HG03442 (cell line): ENCODE results near the gene METTL9.
"Not testable (repeated sequence)": the region's sequence is repeated elsewhere in the genome, so short reads cannot be mapped to it uniquely, and the experiment has no call there.

Experiments
- ATAC-seq: cut with Tn5 transposase; IDR thresholded peaks from one replicate; pipeline ENCODE4 v1.9.1; 2021; ENCODE audit warnings: mild to moderate bottlenecking, moderate library complexity; ENCODE audit not compliant: unreplicated experiment

METTL9 gene

DNA sequence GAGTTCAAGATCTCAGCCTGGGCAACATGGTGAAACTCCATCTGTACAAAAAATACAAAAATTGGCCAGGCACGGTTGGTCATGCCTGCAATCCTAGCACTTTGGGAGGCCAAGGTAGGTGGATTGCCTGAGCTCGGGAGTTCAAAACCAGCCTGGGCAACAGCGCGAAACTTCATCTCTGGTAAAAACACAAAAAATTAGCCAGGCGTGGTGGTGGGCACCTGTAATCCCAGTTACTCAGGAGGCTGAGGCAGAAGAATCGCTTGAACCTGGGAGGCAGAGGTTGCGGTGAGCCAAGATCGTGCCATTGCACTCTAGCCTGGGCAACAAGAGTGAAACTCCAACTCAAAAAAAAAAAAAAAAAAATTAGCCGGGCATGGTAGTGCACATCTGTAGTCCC, 25.9 kb upstream of the METTL9 start:
- ATAC-seq = not testable (repeated sequence)

- no peak for ATAC-seq
Measured at GRCh38 chr16:21574372-21574771, 25.0 kb upstream of the METTL9 start.

- ATAC-seq = not testable (repeated sequence)
Measured at GRCh38 chr16:21576323-21576722, 23.1 kb upstream of the METTL9 start.

- not testable (repeated sequence) for ATAC-seq
Measured at GRCh38 chr16:21577487-21577886, 21.9 kb upstream of the METTL9 start.

DNA sequence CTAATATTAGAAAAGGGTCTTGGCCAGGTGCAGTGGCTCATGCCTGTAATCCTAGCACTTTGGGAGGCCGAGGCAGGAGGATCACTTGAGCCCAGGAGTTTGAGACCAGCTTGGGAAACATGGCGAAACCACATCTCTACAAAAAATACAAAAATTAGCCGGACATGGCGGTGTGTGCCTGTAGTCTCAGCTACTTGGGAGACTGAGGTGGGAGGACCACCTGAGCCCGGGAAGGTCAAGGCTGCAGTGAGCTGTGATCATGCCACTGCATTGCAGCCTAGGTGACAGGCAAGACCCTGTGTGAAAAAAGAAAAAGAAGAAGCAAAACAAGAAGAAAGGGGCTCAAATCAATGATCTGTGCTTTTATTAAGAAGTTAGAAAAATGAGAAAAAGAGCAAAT, 21.1 kb upstream of the METTL9 start:
- not testable (repeated sequence) for ATAC-seq

DNA sequence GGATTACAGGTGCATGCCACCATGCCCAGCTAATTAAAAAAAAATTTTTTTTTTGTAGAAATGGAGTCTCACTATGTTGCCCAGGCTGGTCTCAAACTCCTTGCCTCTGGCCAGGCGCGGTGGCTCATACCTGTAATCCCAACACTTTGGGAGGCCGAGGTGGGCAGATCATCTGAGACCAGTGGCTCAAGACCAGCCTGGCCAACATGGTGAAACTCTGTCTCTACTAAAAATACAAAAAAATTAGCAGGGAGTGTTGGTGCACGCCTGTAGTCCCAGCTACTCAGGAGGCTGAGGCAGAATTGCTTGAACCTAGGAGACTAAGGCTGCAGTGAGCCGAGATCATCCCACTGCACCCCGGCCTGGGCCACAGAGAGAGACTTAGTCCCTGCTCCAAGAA, 19.2 kb upstream of the METTL9 start:
- not testable (repeated sequence) for ATAC-seq

DNA sequence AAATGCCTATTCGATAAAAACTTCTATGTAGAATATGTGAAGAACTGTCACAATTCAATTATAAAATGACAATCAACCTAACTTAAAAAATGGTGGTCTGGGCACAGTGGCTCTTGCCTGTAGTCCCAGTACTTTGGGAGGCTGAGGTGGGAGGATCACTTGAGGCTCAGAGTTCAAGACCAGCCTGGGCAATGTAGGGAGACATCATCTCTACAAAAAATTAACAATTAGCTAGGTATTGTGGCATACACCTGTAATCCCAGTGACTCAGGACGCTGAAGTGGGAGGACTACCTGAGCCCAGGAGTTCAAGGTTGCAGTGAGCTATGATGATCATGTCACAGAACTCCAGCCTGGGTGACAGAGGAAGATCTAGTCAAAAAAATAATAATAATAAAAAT, 18.6 kb upstream of the METTL9 start:
- ATAC-seq = no peak

GRCh38 chr16:21584817-21585216, 14.6 kb upstream of the METTL9 start:
- ATAC-seq = no peak

GRCh38 chr16:21588593-21588992, 10.8 kb upstream of the METTL9 start:
- not testable (repeated sequence) for ATAC-seq

DNA sequence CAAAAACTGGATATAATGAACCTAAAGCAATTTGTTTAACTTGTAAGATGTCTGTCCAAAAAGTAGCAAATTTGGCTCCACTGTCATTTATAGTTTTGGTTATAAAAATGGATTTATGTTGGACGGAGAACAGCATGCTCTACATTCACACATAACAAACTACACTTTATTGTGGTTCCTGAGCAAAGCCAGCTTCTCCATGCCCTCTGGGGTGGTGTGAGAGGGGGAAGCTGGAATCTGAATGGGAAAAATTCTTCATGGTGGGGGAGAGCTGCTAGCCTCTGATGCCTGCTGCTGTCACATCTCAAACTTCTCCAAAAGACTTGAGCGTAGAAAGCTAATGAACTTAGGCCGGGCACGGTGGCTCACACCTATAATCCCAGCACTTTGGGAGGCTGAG, 9.8 kb upstream of the METTL9 start:
- ATAC-seq = no peak

- ATAC-seq = no peak
Measured at GRCh38 chr16:21590287-21590686, 9.1 kb upstream of the METTL9 start.

GRCh38 chr16:21590796-21591195, 8.6 kb upstream of the METTL9 start:
- ATAC-seq = no peak

DNA sequence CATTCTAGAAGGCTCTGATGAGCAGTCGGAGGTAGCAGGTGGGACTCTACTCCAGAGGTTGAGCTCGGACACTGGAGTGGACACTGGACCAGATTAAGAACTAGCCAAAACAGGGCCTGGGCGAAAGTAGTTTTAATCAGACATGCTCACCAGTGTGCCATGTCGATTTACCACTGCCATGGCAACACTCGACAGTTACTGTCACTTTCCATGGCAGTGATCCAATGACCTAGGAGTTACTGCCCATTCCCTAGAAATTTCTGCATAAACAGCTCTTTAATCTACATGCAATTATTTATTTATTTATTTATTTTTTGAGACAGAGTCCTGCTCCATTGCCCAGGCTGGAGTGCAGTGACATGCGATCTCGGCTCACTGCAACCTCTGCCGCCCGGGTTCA, 7.2 kb upstream of the METTL9 start:
- ATAC-seq = no peak

DNA sequence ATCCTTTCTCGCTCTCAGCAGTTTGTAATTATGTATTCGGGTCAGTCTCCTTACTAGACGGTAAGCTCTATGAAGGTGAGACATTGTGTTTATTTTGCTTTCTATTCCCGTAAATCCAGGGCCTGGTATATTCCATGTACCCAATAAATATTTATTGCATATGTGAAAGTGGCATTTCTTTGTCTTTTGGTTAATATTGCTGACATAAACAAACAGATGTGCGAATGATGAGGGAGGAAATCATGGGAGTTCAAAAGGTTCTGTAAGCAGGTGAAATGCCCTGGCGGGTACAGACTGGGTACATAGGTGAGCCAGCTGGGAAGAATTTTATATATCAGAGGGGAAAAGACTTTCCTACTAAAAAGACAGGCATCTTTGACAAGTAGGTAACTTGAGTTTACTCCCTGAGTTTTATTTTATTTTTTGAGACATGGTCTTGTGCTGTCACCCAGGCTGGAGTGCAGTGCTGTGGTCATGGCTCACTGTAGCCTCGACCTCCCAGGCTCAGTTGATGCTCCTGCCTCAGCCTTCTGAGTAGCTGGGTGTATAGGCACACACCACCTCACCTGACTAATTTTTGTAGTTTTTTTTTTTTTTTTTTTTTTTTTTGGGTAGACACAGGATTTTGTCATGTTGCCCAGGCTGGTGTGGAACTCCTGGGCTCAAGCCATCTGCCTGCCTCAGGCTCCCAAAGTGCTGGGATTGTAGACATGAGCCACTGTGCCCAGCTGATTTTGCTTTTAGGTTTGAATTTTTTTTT, 5.7 kb upstream of the METTL9 start:
- no peak for ATAC-seq

DNA sequence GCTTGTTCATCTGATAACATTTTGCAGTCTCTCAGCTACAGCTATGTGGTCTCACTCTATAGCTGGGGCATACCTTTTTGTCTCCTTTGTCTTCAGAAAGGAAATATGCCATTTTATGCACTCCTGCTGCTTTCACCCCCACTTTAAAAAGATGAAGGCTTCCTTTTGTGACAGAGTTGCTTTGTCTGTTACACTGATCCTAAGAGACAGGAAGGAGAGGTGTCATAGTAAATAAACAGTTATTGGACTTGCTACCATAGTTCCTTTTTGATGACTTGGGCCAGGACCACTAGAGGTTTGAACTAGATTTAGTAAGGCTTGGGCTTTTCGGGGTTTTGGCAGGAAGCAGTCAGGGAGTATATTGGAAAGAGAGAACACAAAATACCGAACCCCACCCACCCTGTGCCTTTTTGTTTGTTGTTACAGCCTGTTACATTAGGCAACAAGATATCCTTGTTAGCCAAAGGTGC, 1.8 kb upstream of the METTL9 start:
- ATAC-seq = no peak

DNA sequence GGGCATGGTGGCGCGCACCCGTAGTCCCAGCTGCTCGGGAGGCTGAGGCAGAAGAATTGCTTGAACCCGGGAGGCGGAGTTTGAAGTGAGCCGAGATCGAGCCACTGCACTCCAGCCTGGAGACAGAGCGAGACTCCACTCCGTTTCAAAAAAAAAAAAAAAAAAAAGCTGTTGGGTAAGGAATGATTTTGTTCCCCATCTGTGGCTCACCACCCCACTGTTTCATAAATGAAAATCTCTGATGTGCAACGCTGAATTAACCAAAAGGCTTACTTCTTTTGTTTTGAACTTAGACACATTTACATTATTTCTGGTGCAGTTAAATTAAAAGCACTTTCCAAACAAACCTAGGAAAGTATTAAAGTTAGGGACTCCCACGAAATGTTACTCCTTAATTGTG, 1.2 kb upstream of the METTL9 start:
- ATAC-seq = no peak

- ATAC-seq = no peak
Measured at GRCh38 chr16:21598701-21599121, 666 bp upstream of the METTL9 start.

- peak; percentile 25 for ATAC-seq
Measured at GRCh38 chr16:21600031-21600773, 825 bp downstream of the METTL9 start.

- ATAC-seq = no peak
Measured at GRCh38 chr16:21602785-21603184, 3.4 kb downstream of the METTL9 start.

DNA sequence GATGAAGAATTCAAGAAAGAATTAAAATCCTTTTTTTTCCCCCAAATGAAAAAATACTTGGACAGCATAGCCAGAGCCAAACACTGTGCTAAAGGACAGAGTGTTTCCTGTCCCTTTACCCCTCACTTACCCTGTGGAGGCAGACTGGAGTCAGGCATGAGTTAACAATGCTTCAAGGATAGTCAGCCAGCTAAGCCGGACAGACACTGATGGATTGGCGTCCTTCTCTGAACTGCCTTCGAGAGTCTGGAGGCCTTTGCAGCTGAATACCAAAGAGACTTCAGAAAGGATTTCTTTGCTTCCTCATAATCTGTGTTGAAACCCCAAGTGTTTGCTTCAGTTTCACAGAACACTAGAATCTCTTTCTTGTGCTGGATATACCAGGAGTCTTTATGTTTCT, 4.6 kb downstream of the METTL9 start:
- ATAC-seq = no peak

GRCh38 chr16:21605848-21606247, 6.5 kb downstream of the METTL9 start:
- ATAC-seq = not testable (repeated sequence)

GRCh38 chr16:21608639-21609328, 9.4 kb downstream of the METTL9 start:
- ATAC-seq = no peak
